Renal pelvis (tissue), 4 donors: ENCODE data around the gene CD68. TPM values are rescaled to one million over a fixed set of nuclear protein-coding genes. Genes with fewer than 3 reads are reported as not detected.
A peak's percentile ranks its signal among the peaks of the same experiment; 100 is the strongest.

ENCODE experiments used
- DNase-seq: peaks from one replicate; pipeline ENCODE4 v3.0.0-alpha.2; 2013
- polyA plus RNA-seq, 3 donors: library from polyadenylated mRNA; unstranded; fragments of 120-200 nt; gene quantifications; one replicate each; pipeline ENCODE4 v1.2.1, GENCODE V29; 2013; ENCODE audit not compliant: insufficient read length in 3 of 3

CD68 gene
- polyA plus RNA-seq, 3 donors, result 58.8 to 76.9 (median 62.4) TPM

DNA sequence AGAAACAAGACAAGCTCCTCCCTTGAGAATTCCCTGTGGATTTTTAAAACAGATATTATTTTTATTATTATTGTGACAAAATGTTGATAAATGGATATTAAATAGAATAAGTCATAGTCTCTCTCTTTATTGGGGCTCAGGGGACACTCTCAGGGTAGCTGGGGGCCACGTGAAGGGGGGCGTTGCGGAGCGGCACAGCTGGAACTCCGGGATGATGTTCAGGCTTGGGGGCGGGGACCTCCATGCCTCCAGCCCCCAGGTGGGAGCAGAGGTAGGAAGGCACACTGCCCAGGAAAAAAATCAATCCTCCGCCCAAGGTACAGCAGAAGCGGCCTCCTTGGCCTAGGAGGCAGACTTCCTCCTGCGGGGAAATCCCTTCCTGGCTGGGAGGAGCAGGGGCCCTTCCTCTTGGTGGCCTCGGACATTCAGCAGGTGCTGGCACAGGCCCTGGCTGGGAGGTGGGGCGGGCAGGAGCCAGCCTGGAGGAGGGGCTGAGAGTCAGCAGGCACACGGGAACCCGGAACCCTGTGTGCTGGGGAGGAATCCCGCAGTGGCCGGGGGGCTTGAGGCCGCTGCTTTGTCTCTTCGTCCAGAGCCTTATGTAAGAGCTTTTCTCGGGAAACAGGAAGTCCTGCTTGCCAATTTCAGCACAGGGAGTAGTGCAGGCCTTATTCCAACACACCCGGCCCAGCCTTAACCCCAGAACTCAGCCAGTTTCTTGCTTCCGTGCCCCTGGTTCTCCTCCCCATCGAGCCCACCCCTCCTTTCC lies 21.5 kb upstream of the CD68 start:
- DNase-seq, result peak; percentile 76

DNA sequence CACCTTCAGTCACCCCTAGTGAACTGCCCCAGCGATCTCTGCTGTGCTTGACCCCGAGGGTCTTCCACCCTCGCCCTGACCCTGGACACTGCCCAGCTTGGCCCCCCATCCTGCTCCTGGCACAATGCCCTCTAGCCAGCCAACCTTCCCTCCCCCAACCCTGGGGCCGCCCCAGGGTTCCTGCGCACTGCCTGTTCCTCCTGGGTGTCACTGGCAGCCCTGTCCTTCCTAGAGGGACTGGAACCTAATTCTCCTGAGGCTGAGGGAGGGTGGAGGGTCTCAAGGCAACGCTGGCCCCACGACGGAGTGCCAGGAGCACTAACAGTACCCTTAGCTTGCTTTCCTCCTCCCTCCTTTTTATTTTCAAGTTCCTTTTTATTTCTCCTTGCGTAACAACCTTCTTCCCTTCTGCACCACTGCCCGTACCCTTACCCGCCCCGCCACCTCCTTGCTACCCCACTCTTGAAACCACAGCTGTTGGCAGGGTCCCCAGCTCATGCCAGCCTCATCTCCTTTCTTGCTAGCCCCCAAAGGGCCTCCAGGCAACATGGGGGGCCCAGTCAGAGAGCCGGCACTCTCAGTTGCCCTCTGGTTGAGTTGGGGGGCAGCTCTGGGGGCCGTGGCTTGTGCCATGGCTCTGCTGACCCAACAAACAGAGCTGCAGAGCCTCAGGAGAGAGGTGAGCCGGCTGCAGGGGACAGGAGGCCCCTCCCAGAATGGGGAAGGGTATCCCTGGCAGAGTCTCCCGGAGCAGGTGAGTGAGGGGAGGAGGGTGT lies 20.7 kb upstream of the CD68 start, which contains the start of gene TNFSF13:
Gene TNFSF13, plus strand, starts transcription at position 207 of the 776 bp plus-strand sequence. Its CDS starts 290 bp downstream, at position 497.
- DNase-seq, result no peak

DNA sequence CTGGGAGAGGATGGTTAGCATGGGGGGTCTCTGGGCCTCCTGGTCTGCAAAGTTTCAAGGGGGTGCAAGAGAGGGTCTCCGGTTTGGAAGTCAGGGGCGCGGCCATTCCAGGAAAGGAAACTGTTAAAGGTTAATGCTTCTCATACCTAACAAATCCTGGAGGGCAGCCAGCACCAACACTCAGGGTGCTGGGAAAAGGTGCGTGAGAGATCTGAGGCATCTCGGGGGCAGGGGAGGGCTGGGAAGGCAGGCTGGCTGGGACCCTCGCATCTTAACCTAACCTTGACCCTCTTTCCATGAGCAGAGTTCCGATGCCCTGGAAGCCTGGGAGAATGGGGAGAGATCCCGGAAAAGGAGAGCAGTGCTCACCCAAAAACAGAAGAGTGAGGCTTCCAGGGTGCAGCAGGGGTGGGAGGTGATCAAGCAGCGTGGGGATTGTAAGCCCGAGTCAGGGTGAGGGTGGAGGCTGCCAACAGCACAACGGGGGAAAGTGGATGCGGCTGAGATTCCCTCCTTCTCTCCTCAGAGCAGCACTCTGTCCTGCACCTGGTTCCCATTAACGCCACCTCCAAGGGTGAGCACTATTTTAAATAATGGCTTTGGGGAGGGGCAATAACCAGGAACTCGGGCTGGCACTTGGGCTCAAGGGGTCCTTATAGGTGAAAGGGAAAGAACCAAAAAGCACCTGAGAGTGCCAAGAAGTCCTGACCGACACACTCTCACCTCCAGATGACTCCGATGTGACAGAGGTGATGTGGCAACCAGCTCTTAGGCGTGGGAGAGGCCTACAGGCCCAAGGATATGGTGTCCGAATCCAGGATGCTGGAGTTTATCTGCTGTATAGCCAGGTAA lies 19.9 kb upstream of the CD68 start:
- no peak for DNase-seq

DNA sequence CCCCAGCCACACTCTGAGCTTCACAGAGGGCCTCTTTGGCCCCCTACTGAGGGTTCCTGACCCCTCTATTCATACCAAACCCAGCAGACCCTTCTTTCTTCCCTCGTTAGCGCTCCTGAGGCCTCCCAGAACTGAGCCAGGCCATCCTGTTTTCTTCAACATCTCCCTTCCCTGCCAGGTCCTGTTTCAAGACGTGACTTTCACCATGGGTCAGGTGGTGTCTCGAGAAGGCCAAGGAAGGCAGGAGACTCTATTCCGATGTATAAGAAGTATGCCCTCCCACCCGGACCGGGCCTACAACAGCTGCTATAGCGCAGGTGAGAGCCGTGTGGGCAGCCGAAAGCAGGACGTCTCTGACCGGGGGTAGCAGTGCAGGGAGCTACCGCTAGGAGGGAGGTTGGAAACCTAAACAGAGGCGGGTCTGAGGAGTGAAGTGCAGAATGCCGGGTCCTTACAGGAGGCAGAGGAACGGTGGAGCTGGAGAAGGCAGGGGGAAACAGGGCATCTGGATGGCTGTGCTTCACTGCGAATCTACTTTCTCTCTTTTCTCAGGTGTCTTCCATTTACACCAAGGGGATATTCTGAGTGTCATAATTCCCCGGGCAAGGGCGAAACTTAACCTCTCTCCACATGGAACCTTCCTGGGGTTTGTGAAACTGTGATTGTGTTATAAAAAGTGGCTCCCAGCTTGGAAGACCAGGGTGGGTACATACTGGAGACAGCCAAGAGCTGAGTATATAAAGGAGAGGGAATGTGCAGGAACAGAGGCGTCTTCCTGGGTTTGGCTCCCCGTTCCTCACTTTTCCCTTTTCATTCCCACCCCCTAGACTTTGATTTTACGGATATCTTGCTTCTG lies 19.0 kb upstream of the CD68 start:
- peak; percentile 74 for DNase-seq

DNA sequence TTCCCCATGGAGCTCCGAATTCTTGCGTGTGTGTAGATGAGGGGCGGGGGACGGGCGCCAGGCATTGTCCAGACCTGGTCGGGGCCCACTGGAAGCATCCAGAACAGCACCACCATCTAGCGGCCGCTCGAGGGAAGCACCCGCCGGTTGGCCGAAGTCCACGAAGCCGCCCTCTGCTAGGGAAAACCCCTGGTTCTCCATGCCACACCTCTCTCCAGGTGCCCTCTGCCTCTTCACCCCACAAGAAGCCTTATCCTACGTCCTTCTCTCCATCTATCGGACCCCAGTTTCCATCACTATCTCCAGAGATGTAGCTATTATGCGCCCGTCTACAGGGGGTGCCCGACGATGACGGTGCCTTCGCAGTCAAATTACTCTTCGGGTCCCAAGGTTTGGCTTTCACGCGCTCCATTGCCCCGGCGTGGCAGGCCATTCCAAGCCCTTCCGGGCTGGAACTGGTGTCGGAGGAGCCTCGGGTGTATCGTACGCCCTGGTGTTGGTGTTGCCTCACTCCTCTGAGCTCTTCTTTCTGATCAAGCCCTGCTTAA lies 18.3 kb upstream of the CD68 start:
- DNase-seq, result peak; percentile 87

DNA sequence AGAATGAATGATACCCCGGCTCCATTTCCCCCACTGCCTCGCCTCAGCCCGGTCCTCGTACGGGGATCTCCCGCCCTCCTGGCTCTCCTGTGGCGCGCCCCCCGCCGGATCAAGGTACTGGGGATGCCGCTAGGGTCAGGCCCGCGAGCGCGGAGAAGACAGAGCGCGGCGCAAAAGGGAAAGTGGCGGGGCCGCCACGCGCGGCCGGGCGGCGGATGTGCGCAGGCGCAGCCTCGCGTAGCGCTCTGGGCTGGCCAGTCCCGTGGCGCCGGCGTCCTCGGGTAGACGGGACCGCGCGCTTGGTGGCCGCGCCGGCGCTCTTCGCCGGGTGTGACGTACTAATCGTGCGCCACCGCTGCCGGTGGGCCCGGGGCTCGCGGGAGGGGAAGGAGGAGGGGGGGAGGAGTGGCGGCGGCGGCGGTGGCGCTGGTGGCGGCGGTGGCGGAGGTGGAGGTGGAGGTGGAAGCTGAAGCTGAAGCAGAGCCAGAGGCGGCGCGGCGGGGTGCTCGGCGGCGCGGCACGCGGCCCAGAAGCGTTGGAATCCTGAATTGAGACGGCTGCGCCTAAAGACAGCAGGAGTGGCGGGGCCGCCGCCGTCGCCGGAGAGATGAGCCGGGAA lies 17.7 kb upstream of the CD68 start, which contains the start of gene SENP3:
Gene SENP3, plus strand, starts transcription at position 331 of the 619 bp plus-strand sequence. CDS start 1,158 bp downstream, outside the sequence.
- peak; percentile 90 for DNase-seq

DNA sequence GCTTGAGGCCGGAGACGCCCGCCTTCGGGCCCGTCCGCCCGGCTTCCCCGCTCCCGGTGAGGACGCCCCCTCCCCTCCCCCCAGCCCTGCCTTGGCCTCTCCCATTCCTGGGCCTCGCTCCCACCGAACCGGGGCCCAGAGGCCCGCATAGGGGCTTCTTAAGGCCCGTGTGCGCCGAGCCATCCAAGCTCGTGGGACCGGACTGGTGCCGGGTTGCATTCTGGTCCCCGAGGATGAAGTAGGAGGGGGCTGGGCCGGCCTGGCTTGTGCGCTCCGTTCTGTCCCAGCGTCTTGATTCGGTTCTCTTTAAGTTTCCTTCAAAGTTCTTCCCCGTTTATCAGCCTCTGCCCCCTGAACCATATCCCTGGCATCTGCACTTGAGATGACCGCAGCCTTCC lies 17.2 kb upstream of the CD68 start:
- DNase-seq, result no peak

DNA sequence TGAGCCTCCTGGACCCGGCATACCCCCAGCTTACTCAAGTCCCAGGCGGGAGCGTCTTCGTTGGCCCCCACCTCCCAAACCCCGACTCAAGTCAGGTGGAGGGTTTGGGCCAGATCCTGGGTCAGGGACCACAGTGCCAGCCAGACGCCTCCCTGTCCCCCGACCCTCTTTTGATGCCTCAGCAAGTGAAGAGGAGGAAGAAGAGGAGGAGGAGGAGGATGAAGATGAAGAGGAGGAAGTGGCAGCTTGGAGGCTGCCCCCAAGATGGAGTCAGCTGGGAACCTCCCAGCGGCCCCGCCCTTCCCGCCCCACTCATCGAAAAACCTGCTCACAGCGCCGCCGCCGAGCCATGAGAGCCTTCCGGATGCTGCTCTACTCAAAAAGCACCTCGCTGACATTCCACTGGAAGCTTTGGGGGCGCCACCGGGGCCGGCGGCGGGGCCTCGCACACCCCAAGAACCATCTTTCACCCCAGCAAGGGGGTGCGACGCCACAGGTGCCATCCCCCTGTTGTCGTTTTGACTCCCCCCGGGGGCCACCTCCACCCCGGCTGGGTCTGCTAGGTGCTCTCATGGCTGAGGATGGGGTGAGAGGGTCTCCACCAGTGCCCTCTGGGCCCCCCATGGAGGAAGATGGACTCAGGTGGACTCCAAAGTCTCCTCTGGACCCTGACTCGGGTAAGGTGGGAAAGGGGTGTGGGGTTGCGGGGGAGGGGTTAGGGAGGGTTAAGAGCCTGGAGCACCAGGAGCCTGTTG lies 16.1 kb upstream of the CD68 start:
- DNase-seq, result no peak

DNA sequence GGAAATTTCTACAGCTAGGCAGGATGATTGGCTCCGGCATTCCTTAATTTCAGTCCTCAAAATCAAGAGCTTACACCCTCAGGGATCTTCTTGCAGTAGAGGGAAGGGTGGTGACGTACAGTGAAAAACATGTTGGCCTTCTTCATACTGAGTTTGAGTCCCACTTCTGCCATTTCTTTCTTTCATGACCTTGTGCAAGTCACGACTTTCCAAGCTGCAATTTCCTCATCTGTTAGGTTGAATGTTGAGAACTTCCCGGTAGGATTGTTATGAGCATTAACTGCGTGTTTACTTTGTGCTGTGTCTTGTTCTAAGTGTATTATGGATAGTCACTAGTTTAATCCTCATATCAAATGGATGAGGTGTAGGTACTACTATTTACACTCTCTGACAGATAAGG lies 9.9 kb upstream of the CD68 start:
- no peak for DNase-seq

DNA sequence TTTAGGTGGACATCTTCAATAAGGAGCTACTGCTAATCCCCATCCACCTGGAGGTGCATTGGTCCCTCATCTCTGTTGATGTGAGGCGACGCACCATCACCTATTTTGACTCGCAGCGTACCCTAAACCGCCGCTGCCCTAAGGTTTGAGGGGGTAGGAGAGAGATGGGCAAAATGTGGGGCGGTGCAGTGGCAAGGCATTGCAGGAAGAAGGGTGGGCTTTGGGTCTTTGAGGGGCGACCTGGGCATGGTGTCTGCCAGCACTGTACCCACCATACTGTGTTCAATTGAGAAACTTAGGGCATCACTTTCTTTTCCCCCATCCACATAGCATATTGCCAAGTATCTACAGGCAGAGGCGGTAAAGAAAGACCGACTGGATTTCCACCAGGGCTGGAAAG lies 9.1 kb upstream of the CD68 start:
- DNase-seq, result no peak

DNA sequence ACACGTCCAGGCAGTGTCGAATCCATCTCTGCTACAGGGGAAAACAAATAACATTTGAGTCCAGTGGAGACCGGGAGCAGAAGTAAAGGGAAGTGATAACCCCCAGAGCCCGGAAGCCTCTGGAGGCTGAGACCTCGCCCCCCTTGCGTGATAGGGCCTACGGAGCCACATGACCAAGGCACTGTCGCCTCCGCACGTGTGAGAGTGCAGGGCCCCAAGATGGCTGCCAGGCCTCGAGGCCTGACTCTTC lies 7.2 kb upstream of the CD68 start:
- no peak for DNase-seq

DNA sequence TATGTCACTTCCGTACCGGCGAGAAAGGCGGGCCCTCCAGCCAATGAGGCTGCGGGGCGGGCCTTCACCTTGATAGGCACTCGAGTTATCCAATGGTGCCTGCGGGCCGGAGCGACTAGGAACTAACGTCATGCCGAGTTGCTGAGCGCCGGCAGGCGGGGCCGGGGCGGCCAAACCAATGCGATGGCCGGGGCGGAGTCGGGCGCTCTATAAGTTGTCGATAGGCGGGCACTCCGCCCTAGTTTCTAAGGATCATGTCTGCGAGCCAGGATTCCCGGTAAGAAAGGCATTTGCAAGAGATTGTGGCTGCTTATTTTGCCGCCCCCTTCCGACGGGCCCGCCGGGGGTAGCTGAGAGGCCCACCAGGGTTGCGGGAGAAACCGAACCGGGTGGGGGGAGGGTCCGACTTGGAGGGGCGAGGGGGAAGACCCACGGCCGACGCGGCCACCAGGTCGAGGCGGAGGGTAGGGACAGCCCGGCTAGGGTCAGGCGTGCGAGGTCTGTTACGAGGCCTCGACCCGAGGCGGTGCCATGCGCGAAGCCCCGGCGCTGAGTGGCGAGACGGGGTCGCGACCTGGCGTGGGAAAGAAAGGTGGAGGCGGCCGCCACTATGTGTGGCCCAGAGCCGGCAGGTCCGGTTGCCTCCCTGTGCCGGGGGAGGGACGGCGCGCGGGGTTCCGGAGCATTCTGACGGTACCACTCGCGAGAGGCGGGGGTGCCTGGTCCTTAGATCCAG lies 6.7 kb upstream of the CD68 start:
- DNase-seq, result peak; percentile 98

DNA sequence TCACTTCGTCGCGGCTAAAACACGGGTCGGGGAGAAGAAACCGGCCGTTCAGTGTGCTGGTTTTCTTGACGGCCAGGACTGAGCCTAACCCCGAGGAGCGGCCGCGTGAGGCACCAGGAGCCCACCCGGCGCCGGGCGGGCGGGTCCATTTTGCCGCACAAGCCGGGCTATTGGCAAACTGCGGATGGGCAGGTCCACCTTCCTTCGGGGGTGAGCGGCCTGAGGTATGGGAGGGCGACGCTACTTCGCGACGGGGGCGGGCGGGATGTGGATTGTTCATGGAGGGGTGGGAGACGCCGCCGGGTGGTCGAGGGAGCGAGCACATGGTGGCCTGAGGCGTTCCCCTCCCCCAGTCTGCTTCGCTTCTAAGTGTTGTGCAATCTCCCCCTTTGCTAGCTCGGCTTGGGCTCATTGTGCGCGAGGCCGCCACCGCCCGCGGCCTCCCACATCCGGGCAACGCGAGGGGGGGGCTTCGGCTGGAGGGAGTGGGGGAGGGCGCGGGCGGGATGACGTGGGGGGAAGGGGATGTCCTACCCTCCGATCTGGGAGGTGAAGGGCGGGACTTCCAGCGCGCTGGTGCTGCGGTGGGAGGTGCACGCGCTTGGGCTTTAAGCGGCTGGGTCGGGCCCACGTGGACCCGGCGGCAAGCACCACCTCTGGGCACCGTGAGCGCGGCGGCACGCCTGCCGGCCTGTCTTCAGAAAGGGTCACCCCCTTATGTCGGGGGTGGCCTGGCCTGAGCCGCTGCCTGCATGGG lies 5.9 kb upstream of the CD68 start:
- peak; percentile 92 for DNase-seq

DNA sequence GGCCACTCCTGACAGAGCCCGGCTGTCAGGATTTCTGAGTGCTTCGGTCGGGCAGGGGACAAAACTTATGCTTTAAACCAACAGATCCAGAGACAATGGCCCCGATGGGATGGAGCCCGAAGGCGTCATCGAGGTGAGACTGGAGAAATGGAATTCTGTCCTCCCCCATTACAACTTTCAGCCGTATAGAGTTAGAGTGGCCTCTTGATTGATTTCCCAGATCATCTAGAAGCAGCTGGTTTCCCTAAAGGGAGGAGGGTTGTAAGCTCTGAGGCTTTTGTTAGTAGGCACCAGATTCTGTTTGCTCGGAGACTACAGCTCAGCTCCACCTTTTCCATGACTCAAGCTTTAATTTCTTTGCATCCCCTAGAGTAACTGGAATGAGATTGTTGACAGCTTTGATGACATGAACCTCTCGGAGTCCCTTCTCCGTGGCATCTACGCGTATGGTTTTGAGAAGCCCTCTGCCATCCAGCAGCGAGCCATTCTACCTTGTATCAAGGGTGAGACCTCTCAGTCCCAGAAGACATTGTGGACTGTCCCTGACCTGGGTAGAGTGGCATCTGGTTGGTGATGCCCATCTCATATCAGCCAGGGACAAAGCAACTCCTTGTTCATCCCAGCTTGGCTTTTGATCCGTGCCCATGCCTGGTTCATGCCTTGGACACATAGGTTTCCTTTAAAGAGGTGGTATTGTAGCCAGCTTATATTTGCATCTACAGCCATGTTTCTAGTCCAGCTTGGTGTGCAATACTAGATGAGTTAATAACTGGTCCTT lies 5.1 kb upstream of the CD68 start:
- DNase-seq, result no peak

DNA sequence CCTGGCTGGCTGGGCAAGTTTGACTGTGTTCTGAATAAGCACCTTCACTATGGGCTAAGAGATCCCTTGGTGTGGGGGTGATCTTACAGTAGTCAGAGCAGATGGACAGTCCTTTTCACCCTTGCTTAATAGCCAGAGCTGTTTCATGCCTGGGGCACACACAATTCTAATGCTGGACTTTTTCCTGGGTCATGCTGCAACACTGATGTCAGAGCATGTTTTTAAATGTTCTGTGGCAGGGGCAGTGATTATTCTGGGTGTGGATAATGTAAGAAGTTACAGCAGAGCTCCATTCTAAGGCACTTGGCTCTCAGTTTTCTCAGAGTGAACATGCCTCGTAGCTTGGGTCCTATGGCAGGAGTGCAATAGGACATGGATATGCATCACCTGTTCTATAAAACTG lies 4.0 kb upstream of the CD68 start:
- DNase-seq, result no peak

DNA sequence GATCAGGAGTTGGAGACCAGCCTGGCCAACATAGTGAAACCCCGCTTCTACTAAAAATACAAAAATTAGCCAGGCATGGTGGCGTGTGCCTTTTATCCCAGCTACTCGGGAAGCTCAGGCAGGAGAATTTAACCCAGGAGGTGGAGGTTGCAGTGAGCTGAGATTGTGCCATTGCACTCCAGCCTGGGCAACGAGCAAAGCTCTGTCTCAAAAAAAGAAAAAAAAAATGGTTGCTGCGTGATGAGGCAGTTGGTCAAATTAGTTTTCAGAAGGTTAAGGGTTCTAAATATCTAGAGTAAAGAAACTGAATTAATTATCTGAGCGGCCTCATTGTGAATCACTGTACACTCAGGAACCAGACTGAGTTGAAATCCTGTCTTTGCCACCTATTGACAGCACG lies 3.5 kb upstream of the CD68 start:
- no peak for DNase-seq

DNA sequence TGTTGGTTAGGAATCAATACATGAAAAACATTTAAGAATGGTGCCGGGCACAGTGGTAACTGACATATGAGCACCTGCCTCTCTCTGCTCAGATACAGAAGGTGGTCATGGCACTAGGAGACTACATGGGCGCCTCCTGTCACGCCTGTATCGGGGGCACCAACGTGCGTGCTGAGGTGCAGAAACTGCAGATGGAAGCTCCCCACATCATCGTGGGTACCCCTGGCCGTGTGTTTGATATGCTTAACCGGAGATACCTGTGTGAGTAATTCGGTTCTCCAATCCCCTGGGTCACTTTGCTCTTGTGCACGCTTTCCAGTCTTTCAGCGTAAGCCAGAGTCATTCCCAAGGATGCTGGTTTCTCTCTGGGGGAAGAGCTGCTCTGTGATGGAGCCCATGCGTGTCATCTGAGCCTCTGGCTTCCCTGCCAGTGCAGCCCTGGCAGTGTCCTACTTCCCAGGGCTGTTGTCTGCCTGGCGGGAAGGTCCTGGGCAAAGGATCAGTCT lies 3.0 kb upstream of the CD68 start:
- DNase-seq, result no peak
